ENCODE data around the gene SYK. TPM values are rescaled to one million over a fixed set of nuclear protein-coding genes. Genes with fewer than 3 reads are reported as not detected.

The SYK gene
- total RNA-seq (2022; extraction: Qiagen RNA extraction; ENCODE audit: low read depth) = 0.22 to 0.54 TPM (median 0.28 TPM) in 3 of 5 replicates, not detected in the others

GRCh38 chr9:90801241-90801972, at the start of gene SYK:
Gene SYK (plus strand): TSS chr9:90801819. CDS start chr9:90843899, 42,080 bp downstream.

Other genes starting within 250 kb of the SYK start
- gene DIRAS2, start 159.0 kb upstream of the SYK start, total RNA-seq (2022; extraction: Qiagen RNA extraction; ENCODE audit: low read depth) = not detected in 5 replicates